Measurements from ENCODE around the gene OR51B4.

Gene OR51B4

DNA sequence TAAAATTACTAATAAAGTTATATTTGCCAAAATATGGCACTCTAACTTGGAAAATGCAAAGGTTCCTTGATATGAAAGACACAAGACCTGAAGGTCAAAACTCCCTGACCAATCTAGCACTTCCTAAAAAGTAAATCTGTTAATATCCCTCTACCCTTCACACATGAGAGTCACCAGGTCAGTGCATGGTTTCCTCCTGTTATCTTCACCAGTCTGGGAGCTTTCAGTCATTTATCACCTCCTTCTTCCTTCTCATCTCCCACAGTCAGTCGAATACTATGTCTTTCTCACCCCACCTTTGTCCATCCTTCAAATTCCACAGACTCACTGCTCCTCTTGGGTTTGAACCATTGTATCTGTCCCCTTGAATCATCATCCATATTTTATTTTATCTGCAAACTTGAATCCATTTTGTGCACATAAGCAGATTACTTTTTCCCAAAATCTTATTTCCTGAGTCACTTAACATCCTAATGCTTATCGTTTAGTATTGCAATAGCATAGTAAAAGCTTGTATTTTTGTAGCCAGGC, 34.6 kb downstream of the OR51B4 start:
- Histone ChIP-seq H3K9ac (ENCODE audit: low read depth, low read length, poor library complexity, severe bottlenecking) (no peak overlapping the region), H3K27me3 (ENCODE audit: insufficient read depth, low read length, poor library complexity, severe bottlenecking) (no peaks in the 10 kb centered on the region), H3K4me2 (ENCODE audit: low read depth, low read length, poor library complexity, severe bottlenecking) (no peak overlapping the region), H4K20me1 (ENCODE audit: insufficient read depth, low read length, poor library complexity, severe bottlenecking) (no peaks in the 10 kb centered on the region), H3K36me3 (ENCODE audit: insufficient read depth, low read length) (no peaks in the 10 kb centered on the region), H3K4me3 (ENCODE audit: low read length, poor library complexity, severe bottlenecking) (no peak overlapping the region), H2AFZ (ENCODE audit: low read length) (no peak overlapping the region), H3F3A (ENCODE audit: low read depth) (no peaks in the 10 kb centered on the region), H3K79me2 (ENCODE audit: insufficient read depth, low read length) (no peaks in the 10 kb centered on the region), H3K4me1 (ENCODE audit: insufficient read depth, low read length, poor library complexity, severe bottlenecking) (no peaks in the 10 kb centered on the region), H3K9me2 (replicated peaks; ENCODE audit: low read depth, low read length) (no peaks in the 10 kb centered on the region), H3K9me3 (ENCODE audit: insufficient read depth, low read depth, low read length) (no peaks in the 10 kb centered on the region)
- TF ChIP-seq EZH2phosphoT487 (IDR thresholded peaks at IDR 0.05; ENCODE audit: borderline replicate concordance) = no peak
- TF ChIP-seq, protein P1, sequence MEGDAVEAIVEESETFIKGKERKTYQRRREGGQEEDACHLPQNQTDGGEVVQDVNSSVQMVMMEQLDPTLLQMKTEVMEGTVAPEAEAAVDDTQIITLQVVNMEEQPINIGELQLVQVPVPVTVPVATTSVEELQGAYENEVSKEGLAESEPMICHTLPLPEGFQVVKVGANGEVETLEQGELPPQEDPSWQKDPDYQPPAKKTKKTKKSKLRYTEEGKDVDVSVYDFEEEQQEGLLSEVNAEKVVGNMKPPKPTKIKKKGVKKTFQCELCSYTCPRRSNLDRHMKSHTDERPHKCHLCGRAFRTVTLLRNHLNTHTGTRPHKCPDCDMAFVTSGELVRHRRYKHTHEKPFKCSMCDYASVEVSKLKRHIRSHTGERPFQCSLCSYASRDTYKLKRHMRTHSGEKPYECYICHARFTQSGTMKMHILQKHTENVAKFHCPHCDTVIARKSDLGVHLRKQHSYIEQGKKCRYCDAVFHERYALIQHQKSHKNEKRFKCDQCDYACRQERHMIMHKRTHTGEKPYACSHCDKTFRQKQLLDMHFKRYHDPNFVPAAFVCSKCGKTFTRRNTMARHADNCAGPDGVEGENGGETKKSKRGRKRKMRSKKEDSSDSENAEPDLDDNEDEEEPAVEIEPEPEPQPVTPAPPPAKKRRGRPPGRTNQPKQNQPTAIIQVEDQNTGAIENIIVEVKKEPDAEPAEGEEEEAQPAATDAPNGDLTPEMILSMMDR (conservative IDR thresholded peaks at IDR 0.05; ENCODE audit: low read length) = no peak

DNA sequence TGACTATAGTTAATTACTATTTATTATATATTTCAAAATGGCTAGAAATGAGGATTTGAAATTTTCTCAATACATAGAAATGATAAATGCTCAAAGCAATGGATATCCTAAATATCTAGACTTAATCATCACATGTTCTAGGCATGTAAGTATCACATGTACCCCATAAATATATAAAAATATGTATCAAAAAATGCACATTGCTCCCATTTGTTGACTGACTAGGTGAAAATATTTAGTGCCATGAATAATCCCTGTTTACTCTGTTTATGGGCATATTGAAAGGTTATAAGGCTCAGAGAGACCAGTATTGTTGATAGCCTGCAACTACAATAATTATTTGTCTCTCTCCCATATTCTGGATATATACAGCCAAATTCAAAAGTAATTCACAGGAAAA, 35.1 kb downstream of the OR51B4 start:
- Histone ChIP-seq H3K4me3 (ENCODE audit: low read length, poor library complexity, severe bottlenecking) (no peak overlapping the region), H2AFZ (ENCODE audit: low read length) (no peak overlapping the region), H3K9me3 (ENCODE audit: insufficient read depth, low read depth, low read length) (no peaks in the 10 kb centered on the region), H3K9me2 (replicated peaks; ENCODE audit: low read depth, low read length) (no peaks in the 10 kb centered on the region), H3K36me3 (ENCODE audit: insufficient read depth, low read length) (no peaks in the 10 kb centered on the region), H3K9ac (ENCODE audit: low read depth, low read length, poor library complexity, severe bottlenecking) (no peak overlapping the region), H3K27me3 (ENCODE audit: insufficient read depth, low read length, poor library complexity, severe bottlenecking) (no peaks in the 10 kb centered on the region), H3K4me2 (ENCODE audit: low read depth, low read length, poor library complexity, severe bottlenecking) (no peak overlapping the region), H3K79me2 (ENCODE audit: insufficient read depth, low read length) (no peaks in the 10 kb centered on the region), H4K20me1 (ENCODE audit: insufficient read depth, low read length, poor library complexity, severe bottlenecking) (no peaks in the 10 kb centered on the region), H3K4me1 (ENCODE audit: insufficient read depth, low read length, poor library complexity, severe bottlenecking) (no peaks in the 10 kb centered on the region), H3F3A (ENCODE audit: low read depth) (no peaks in the 10 kb centered on the region)
- TF ChIP-seq EZH2phosphoT487 (IDR thresholded peaks at IDR 0.05; ENCODE audit: borderline replicate concordance) = no peak
- TF ChIP-seq, protein P1 (conservative IDR thresholded peaks at IDR 0.05; ENCODE audit: low read length) = no peak

DNA sequence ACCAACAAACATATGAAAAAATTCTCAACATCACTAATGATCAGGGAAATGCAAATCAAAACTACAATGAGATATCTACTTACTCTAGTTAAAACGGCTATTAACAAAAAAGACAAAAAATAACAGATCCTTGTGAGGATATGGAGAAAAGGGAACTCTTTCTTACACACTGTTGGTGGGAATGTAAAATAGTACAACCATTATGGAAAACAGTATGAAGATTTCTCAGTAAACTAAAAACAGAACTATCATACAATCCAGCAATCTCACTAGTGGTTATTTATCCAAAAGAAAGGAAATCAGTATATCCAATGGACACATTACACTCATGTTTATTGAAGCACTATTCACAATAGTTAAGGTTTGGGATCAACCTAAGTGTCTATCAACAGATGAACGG, 35.9 kb downstream of the OR51B4 start:
- Histone ChIP-seq H3K4me3 (ENCODE audit: low read length, poor library complexity, severe bottlenecking) (no peak overlapping the region), H3K36me3 (ENCODE audit: insufficient read depth, low read length) (no peaks in the 10 kb centered on the region), H3K9ac (ENCODE audit: low read depth, low read length, poor library complexity, severe bottlenecking) (no peak overlapping the region), H3K4me2 (ENCODE audit: low read depth, low read length, poor library complexity, severe bottlenecking) (no peak overlapping the region), H4K20me1 (ENCODE audit: insufficient read depth, low read length, poor library complexity, severe bottlenecking) (no peaks in the 10 kb centered on the region), H2AFZ (ENCODE audit: low read length) (no peak overlapping the region), H3K4me1 (ENCODE audit: insufficient read depth, low read length, poor library complexity, severe bottlenecking) (no peaks in the 10 kb centered on the region), H3K9me3 (ENCODE audit: insufficient read depth, low read depth, low read length) (no peaks in the 10 kb centered on the region), H3K9me2 (replicated peaks; ENCODE audit: low read depth, low read length) (no peaks in the 10 kb centered on the region), H3F3A (ENCODE audit: low read depth) (no peaks in the 10 kb centered on the region), H3K79me2 (ENCODE audit: insufficient read depth, low read length) (no peaks in the 10 kb centered on the region), H3K27me3 (ENCODE audit: insufficient read depth, low read length, poor library complexity, severe bottlenecking) (no peaks in the 10 kb centered on the region)
- no peak for TF ChIP-seq EZH2phosphoT487 (IDR thresholded peaks at IDR 0.05; ENCODE audit: borderline replicate concordance)
- TF ChIP-seq, protein P1 (conservative IDR thresholded peaks at IDR 0.05; ENCODE audit: low read length) = no peak
